CD14-positive monocyte (primary cell): ENCODE results near the gene CCDC69. TPM values are rescaled to one million over a fixed set of nuclear protein-coding genes. Genes with fewer than 3 reads are reported as not detected.
A peak's percentile ranks its signal among the peaks of the same experiment; 100 is the strongest.

Source experiments
- DNase-seq, 3 donors: peaks; one replicate each; pipeline ENCODE4 v3.0.0-alpha.2; 2011 to 2022
- H2AFZ ChIP-seq: 2 replicates; pipeline ENCODE4 v1.6.0; 2012; ENCODE audit warnings: mild to moderate bottlenecking, low read depth, low read length, inconsistent platforms; ENCODE audit not compliant: insufficient read depth, poor library complexity, severe bottlenecking
- H3K27ac ChIP-seq, 2 donors: 1 replicate in 1 of 2; 2 replicates in 1 of 2; pipeline ENCODE4 v1.5.1; 2012 to 2013; ENCODE audit warnings: low read length in 2 of 2, control low read depth in 1 of 2, inconsistent platforms in 1 of 2, low read depth in 1 of 2, mild to moderate bottlenecking in 1 of 2
- H3K27me3 ChIP-seq, 2 donors: one replicate each; pipeline versions ENCODE4 v1.6.0 to v1.6.1; 2011 to 2013; ENCODE audit warnings: low read length in 2 of 2; ENCODE audit not compliant: control insufficient read depth in 2 of 2, insufficient read depth in 2 of 2
- H3K36me3 ChIP-seq, 2 donors: replicated peaks in 1 of 2; 1 replicate in 1 of 2; 2 replicates in 1 of 2; pipeline versions ENCODE4 v1.5.1 to v1.6.1; 2012 to 2013; ENCODE audit warnings: low read length in 2 of 2, control low read depth in 1 of 2, inconsistent platforms in 1 of 2, mild to moderate bottlenecking in 1 of 2; ENCODE audit not compliant: insufficient read depth in 2 of 2, control insufficient read depth in 1 of 2
- H3K4me1 ChIP-seq, 2 donors: 1 replicate in 1 of 2; 2 replicates in 1 of 2; pipeline versions ENCODE4 v1.5.1 to v1.6.1; 2012 to 2013; ENCODE audit warnings: low read length in 2 of 2, control low read depth in 1 of 2, inconsistent platforms in 1 of 2, mild to moderate bottlenecking in 1 of 2, moderate library complexity in 1 of 2; ENCODE audit not compliant: insufficient read depth in 2 of 2, control insufficient read depth in 1 of 2
- H3K4me2 ChIP-seq: replicated peaks from 2 replicates; pipeline ENCODE3; 2012; ENCODE audit warnings: low read length, moderate library complexity, mild to moderate bottlenecking; ENCODE audit not compliant: poor library complexity, severe bottlenecking; ENCODE audit errors: extremely low read depth
- H3K4me3 ChIP-seq, 3 experiments: fragments of 200-600 bp in 1 of 3; sonication (generic) in 1 of 3; replicated peaks in 1 of 3; 1 replicate in 2 of 3; 2 replicates in 1 of 3; pipeline ENCODE4 v1.5.1; 2011 to 2013; ENCODE audit warnings: low read length in 3 of 3, mild to moderate bottlenecking in 3 of 3, control low read depth in 2 of 3, low read depth in 2 of 3, inconsistent platforms in 1 of 3, moderate library complexity in 1 of 3
- H3K79me2 ChIP-seq: 2 replicates; pipeline ENCODE4 v1.6.0; 2012; ENCODE audit warnings: mild to moderate bottlenecking, control low read depth, inconsistent platforms, low read length, moderate library complexity; ENCODE audit not compliant: insufficient read depth
- H3K9ac ChIP-seq: 2 replicates; pipeline ENCODE4 v1.6.0; 2017; ENCODE audit warnings: low read length, mild to moderate bottlenecking; ENCODE audit not compliant: insufficient read depth, poor library complexity, severe bottlenecking
- H3K9me3 ChIP-seq, 2 donors: replicated peaks in 1 of 2; 1 replicate in 1 of 2; 2 replicates in 1 of 2; pipeline versions ENCODE4 v1.5.1 to v1.6.1; 2012 to 2013; ENCODE audit warnings: low read length in 2 of 2, control low read depth in 1 of 2; ENCODE audit not compliant: control insufficient read depth in 1 of 2, insufficient read depth in 1 of 2
- H4K20me1 ChIP-seq: 2 replicates; pipeline ENCODE4 v1.6.0; 2012; ENCODE audit warnings: mild to moderate bottlenecking, low read length, control low read depth, moderate library complexity; ENCODE audit not compliant: insufficient read depth
- H3K27ac Mint-ChIP-seq, 7 donors: one replicate each; pipeline ENCODE4 v1.8.0; 2020; ENCODE audit warnings: mild to moderate bottlenecking in 7 of 7, mixed read lengths in 7 of 7, moderate library complexity in 6 of 7, inconsistent platforms in 2 of 7
- H3K27me3 Mint-ChIP-seq, 3 donors: one replicate each; pipeline ENCODE4 v1.8.0; 2021 to 2022; ENCODE audit warnings: low read depth in 3 of 3, mild to moderate bottlenecking in 3 of 3, mixed read lengths in 3 of 3, moderate library complexity in 3 of 3, inconsistent platforms in 1 of 3
- H3K36me3 Mint-ChIP-seq, 2 donors: one replicate each; pipeline ENCODE4 v1.8.0; 2020; ENCODE audit warnings: mixed read lengths in 2 of 2, inconsistent platforms in 1 of 2, mild to moderate bottlenecking in 1 of 2
- H3K4me1 Mint-ChIP-seq: one replicate; pipeline ENCODE4 v1.8.0; 2020; ENCODE audit warnings: mild to moderate bottlenecking, mixed read lengths
- H3K4me3 Mint-ChIP-seq, 2 donors: one replicate each; pipeline ENCODE4 v1.8.0; 2020; ENCODE audit warnings: mild to moderate bottlenecking in 2 of 2, mixed read lengths in 2 of 2, moderate library complexity in 1 of 2
- H3K9me3 Mint-ChIP-seq, 7 donors: one replicate each; pipeline ENCODE4 v1.8.0; 2020 to 2022; ENCODE audit warnings: mixed read lengths in 7 of 7, mild to moderate bottlenecking in 6 of 7, moderate library complexity in 6 of 7, inconsistent platforms in 2 of 7
- WGBS: methylation state at CpG from one replicate; pipeline ENCODE4 v1.1.5; 2013; ENCODE audit warnings: missing lambda C conversion rate; ENCODE audit not compliant: insufficient coverage; 5-methylcytosine and 5-hydroxymethylcytosine counted together
- intact Hi-C, 2 donors: fragments of 100-400 bp; cut with micrococcal nuclease; formaldehyde crosslinking; loops; one replicate each; pipeline versions ENCODE4 v1.15.0 to v1.15.1; 2023
- polyA plus RNA-seq, 3 donors: library from polyadenylated mRNA; depleted of rRNA in 1 of 3; unstranded in 2 of 3; stranded (reverse) in 1 of 3; fragments of 300-500 nt in 2 of 3; fragments of >200 nt in 1 of 3; fragmentation: Illumina TruSeq in 2 of 3; gene quantifications; 1 replicate in 2 of 3; 2 replicates in 1 of 3; pipeline ENCODE4 v1.2.3, GENCODE V29; 2012 to 2021
- TF ChIP-seq, protein P1 (sequence below): fragments of 200-600 bp; IDR thresholded peaks from one replicate; pipeline ENCODE4 v1.8.0; 2022; ENCODE audit warnings: antibody characterized with exemption, mild to moderate bottlenecking

Gene CCDC69
- polyA plus RNA-seq, 3 donors, result 68.4 to 176 (median 84.1) TPM

DNA sequence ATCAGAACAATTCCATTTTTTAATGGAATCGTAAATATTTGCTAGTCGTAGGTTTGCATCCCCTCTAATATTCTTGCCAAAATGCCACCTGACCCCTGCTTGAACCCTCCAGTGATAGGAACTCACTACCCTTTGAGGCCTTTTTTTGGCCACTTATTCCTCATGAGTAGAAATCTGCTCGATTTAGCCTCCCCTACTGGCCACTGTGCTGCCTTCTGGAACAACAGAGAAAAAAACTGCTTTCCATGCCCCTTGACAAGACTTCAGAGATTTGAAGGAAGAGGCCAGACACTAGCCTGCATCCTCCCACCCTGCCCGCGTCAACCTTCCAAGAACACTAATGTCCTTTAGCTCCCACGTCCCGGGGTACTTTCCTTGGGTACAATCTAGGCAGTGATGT, 4.1 kb downstream of the CCDC69 start:
- H3K9ac ChIP-seq, result no peak overlapping the region
- peak overlapping the region in 1 of 2 donors; percentile 94 for H3K27ac ChIP-seq
- Mint-ChIP-seq H3K9me3 (peaks cover 0 to 2% (median 0%) of the 10 kb centered on the region in 7 donors), H3K27me3 (peaks cover 0 to 3% (median 0%) of the 10 kb centered on the region in 3 donors), H3K36me3 (peaks cover 53 to 63% of the 10 kb centered on the region in 2 donors), H3K4me3 (peak overlapping the region in 1 of 2 donors; percentile 53), H3K27ac (peak overlapping the region in 4 of 7 donors; percentile 17 to 97 (median 92)), H3K4me1 (peaks cover 85% of the 10 kb centered on the region)
- peak overlapping the region; percentile 94 for H3K4me2 ChIP-seq
- H3K4me3 ChIP-seq, result peak overlapping the region in 1 of 3 experiments; percentile 96
- H4K20me1 ChIP-seq, result no peaks in the 10 kb centered on the region
- peaks cover 82 to 93% of the 10 kb centered on the region in 2 donors for H3K4me1 ChIP-seq
- intact Hi-C loops, result loop anchor here in 1 of 2 donors (5.0 kb wide), 1 partner anchor 33 kb away; the partner anchor contains the start of gene GM2A
- TF ChIP-seq, protein P1, sequence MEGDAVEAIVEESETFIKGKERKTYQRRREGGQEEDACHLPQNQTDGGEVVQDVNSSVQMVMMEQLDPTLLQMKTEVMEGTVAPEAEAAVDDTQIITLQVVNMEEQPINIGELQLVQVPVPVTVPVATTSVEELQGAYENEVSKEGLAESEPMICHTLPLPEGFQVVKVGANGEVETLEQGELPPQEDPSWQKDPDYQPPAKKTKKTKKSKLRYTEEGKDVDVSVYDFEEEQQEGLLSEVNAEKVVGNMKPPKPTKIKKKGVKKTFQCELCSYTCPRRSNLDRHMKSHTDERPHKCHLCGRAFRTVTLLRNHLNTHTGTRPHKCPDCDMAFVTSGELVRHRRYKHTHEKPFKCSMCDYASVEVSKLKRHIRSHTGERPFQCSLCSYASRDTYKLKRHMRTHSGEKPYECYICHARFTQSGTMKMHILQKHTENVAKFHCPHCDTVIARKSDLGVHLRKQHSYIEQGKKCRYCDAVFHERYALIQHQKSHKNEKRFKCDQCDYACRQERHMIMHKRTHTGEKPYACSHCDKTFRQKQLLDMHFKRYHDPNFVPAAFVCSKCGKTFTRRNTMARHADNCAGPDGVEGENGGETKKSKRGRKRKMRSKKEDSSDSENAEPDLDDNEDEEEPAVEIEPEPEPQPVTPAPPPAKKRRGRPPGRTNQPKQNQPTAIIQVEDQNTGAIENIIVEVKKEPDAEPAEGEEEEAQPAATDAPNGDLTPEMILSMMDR, result peak; percentile 23
- no peak overlapping the region for H2AFZ ChIP-seq
- DNase-seq, result no peak
- H3K27me3 ChIP-seq, result no peaks in the 10 kb centered on the region
- H3K79me2 ChIP-seq, result peaks cover 97% of the 10 kb centered on the region
- 92% methylated on average over 6 of the region's 7 CpGs for whole genome bisulfite sequencing
- peaks cover 17 to 44% of the 10 kb centered on the region in 2 donors for H3K36me3 ChIP-seq
- H3K9me3 ChIP-seq, result no peaks in the 10 kb centered on the region

DNA sequence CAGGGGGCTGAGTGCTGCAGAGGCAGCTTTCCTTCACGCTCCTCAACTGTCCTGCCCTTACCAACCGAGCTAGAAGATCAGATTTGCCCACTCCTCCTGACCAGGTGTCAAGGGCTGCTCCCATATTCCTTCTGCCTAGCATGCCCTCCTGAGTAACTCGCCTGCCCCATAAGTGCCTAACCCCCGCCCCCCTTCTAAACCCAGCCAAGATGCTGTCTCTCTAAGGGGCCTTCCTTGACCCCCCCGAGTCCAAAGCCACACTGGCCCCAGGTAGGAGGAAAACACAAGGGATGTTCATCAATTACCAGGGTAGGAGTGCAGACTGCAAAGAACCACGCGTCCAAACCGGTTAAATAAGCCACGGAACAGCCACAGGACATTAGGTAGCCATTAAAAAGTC, 4.8 kb downstream of the CCDC69 start:
- no peaks in the 10 kb centered on the region for H3K27me3 ChIP-seq
- H3K27ac ChIP-seq, result peak overlapping the region in 1 of 2 donors; percentile 23
- H2AFZ ChIP-seq, result no peak overlapping the region
- Mint-ChIP-seq H3K27ac (peak overlapping the region in 5 of 7 donors; percentile 32 to 75 (median 74)), H3K9me3 (peaks cover 0 to 2% (median 0%) of the 10 kb centered on the region in 7 donors), H3K36me3 (peaks cover 58 to 68% of the 10 kb centered on the region in 2 donors), H3K4me3 (no peak overlapping the region), H3K4me1 (peaks cover 86% of the 10 kb centered on the region), H3K27me3 (peaks cover 0 to 1% (median 0%) of the 10 kb centered on the region in 3 donors)
- peaks cover 82 to 93% of the 10 kb centered on the region in 2 donors for H3K4me1 ChIP-seq
- intact Hi-C loops, result loop anchor here in 1 of 2 donors (5.0 kb wide), 1 partner anchor 33 kb away; the partner anchor contains the start of gene GM2A
- H3K4me2 ChIP-seq, result no peak overlapping the region
- H3K9me3 ChIP-seq, result no peaks in the 10 kb centered on the region
- DNase-seq, result no peak
- WGBS, result 91% methylated on average over 7 of the region's 9 CpGs
- H3K36me3 ChIP-seq, result peaks cover 17 to 44% of the 10 kb centered on the region in 2 donors
- peaks cover 94% of the 10 kb centered on the region for H3K79me2 ChIP-seq
- H3K4me3 ChIP-seq, result no peak overlapping the region
- TF ChIP-seq, protein P1, result no peak
- H4K20me1 ChIP-seq, result no peaks in the 10 kb centered on the region
- H3K9ac ChIP-seq, result no peak overlapping the region
